Muscle of leg (tissue), 11 donors: Measurements from ENCODE around the gene CDK14. TPM values are rescaled to one million over a fixed set of nuclear protein-coding genes. Genes with fewer than 3 reads are reported as not detected.

Source experiments
- DNase-seq: peaks from one replicate; pipeline ENCODE4 v3.0.0; 2013
- H3K27ac ChIP-seq: one replicate; pipeline ENCODE4 v1.5.1; 2013; ENCODE audit warnings: mild to moderate bottlenecking, low read length, control low read depth
- H3K27me3 ChIP-seq: one replicate; pipeline ENCODE4 v1.6.1; 2013; ENCODE audit warnings: low read length; ENCODE audit not compliant: control insufficient read depth, insufficient read depth
- H3K36me3 ChIP-seq: one replicate; pipeline ENCODE4 v1.6.1; 2013; ENCODE audit warnings: low read length; ENCODE audit not compliant: control insufficient read depth, insufficient read depth
- H3K4me1 ChIP-seq: one replicate; pipeline ENCODE4 v1.6.1; 2013; ENCODE audit warnings: low read length; ENCODE audit not compliant: control insufficient read depth, insufficient read depth
- H3K4me3 ChIP-seq: one replicate; pipeline ENCODE4 v1.5.1; 2013; ENCODE audit warnings: low read length, control low read depth
- H3K9me3 ChIP-seq: replicated peaks from 2 replicates; pipeline ENCODE4 v1.6.1; 2013; ENCODE audit warnings: low read depth, low read length; ENCODE audit not compliant: control insufficient read depth
- WGBS: methylation state at CpG from one replicate; pipeline ENCODE4 v1.1.5; 2013; ENCODE audit warnings: missing lambda C conversion rate; ENCODE audit not compliant: insufficient coverage; 5-methylcytosine and 5-hydroxymethylcytosine counted together
- polyA plus RNA-seq, 8 donors: library from polyadenylated mRNA; unstranded; fragments of 120-200 nt; gene quantifications; one replicate each; pipeline versions ENCODE4 v1.2.1 to v1.2.3, GENCODE V29; 2013; ENCODE audit warnings: inconsistent platforms in 1 of 8, low replicate concordance in 1 of 8; ENCODE audit not compliant: insufficient read length in 8 of 8, insufficient read depth in 1 of 8
- total RNA-seq: library from RNA; stranded (reverse); fragments of 120-200 nt; gene quantifications from one replicate; pipeline ENCODE4 v1.2.4, GENCODE V29; 2013

Gene CDK14
- total and polyA plus RNA-seq, 9 donors: 14.9 to 36.7 (median 21.3) TPM

- Histone ChIP-seq H3K27ac (no peak overlapping the region), H3K4me3 (no peak overlapping the region), H3K36me3 (no peaks in the 10 kb centered on the region), H3K27me3 (no peaks in the 10 kb centered on the region), H3K9me3 (no peaks in the 10 kb centered on the region), H3K4me1 (peaks cover 4% of the 10 kb centered on the region)
- DNase-seq: no peak
- WGBS: no CpG with 5 or more reads among the region's 1 CpG
These were observed 73.4 kb downstream of the CDK14 start for GRCh38 chr7:90669492-90669891.

GRCh38 chr7:90671571-90671970, 75.5 kb downstream of the CDK14 start:
- Histone ChIP-seq H3K4me3 (no peak overlapping the region), H3K27me3 (no peaks in the 10 kb centered on the region), H3K9me3 (no peaks in the 10 kb centered on the region), H3K27ac (no peak overlapping the region), H3K4me1 (peaks cover 6% of the 10 kb centered on the region), H3K36me3 (no peaks in the 10 kb centered on the region)
- 75% methylated on average over 1 of the region's 2 CpGs for WGBS
- DNase-seq: no peak

- no peak for DNase-seq
- H3K27me3 ChIP-seq: no peaks in the 10 kb centered on the region
- no peak overlapping the region for H3K27ac ChIP-seq
- peaks cover 6% of the 10 kb centered on the region for H3K4me1 ChIP-seq
- H3K36me3 ChIP-seq: no peaks in the 10 kb centered on the region
- no peak overlapping the region for H3K4me3 ChIP-seq
- no peaks in the 10 kb centered on the region for H3K9me3 ChIP-seq
- whole genome bisulfite sequencing: 83% methylated on average over 1 of the region's 2 CpGs
These were observed 76.1 kb downstream of the CDK14 start for GRCh38 chr7:90672210-90672609.

GRCh38 chr7:90674625-90675024, 78.5 kb downstream of the CDK14 start:
- Histone ChIP-seq H3K36me3 (no peaks in the 10 kb centered on the region), H3K27me3 (no peaks in the 10 kb centered on the region), H3K9me3 (no peaks in the 10 kb centered on the region), H3K4me3 (no peak overlapping the region), H3K27ac (no peak overlapping the region), H3K4me1 (peaks cover 4% of the 10 kb centered on the region)
- DNase-seq: no peak
- WGBS: no CpG with 5 or more reads among the region's 1 CpG

GRCh38 chr7:90675982-90676381, 79.9 kb downstream of the CDK14 start:
- Histone ChIP-seq H3K9me3 (no peaks in the 10 kb centered on the region), H3K4me1 (peaks cover 4% of the 10 kb centered on the region), H3K27me3 (no peaks in the 10 kb centered on the region), H3K36me3 (no peaks in the 10 kb centered on the region), H3K27ac (no peak overlapping the region), H3K4me3 (no peak overlapping the region)
- DNase-seq: no peak
- WGBS: 96% methylated on average over 2 of the region's 3 CpGs

GRCh38 chr7:90677486-90678404, 81.6 kb downstream of the CDK14 start:
- Histone ChIP-seq H3K27ac (no peak overlapping the region), H3K27me3 (no peaks in the 10 kb centered on the region), H3K36me3 (no peaks in the 10 kb centered on the region), H3K4me3 (no peak overlapping the region), H3K9me3 (no peaks in the 10 kb centered on the region), H3K4me1 (peaks cover 4% of the 10 kb centered on the region)
- 50% methylated on average over 8 of the region's 10 CpGs for WGBS
- no peak for DNase-seq

- no peak overlapping the region for H3K4me3 ChIP-seq
- no peaks in the 10 kb centered on the region for H3K36me3 ChIP-seq
- no peak overlapping the region for H3K27ac ChIP-seq
- H3K9me3 ChIP-seq: no peaks in the 10 kb centered on the region
- no CpG with 5 or more reads among the region's 3 CpGs for WGBS
- DNase-seq: no peak
- H3K4me1 ChIP-seq: peaks cover 4% of the 10 kb centered on the region
- H3K27me3 ChIP-seq: no peaks in the 10 kb centered on the region
These were observed 82.9 kb downstream of the CDK14 start for GRCh38 chr7:90678986-90679385.

GRCh38 chr7:90680484-90680883, 84.4 kb downstream of the CDK14 start:
- no peaks in the 10 kb centered on the region for H3K36me3 ChIP-seq
- no CpG with 5 or more reads among the region's 4 CpGs for WGBS
- H3K4me1 ChIP-seq: peaks cover 2% of the 10 kb centered on the region
- no peak overlapping the region for H3K4me3 ChIP-seq
- H3K27me3 ChIP-seq: no peaks in the 10 kb centered on the region
- DNase-seq: no peak
- no peaks in the 10 kb centered on the region for H3K9me3 ChIP-seq
- no peak overlapping the region for H3K27ac ChIP-seq

GRCh38 chr7:90681336-90682022, 85.4 kb downstream of the CDK14 start:
- WGBS: no CpG with 5 or more reads among the region's 2 CpGs
- Histone ChIP-seq H3K36me3 (no peaks in the 10 kb centered on the region), H3K9me3 (no peaks in the 10 kb centered on the region), H3K4me1 (peaks cover 2% of the 10 kb centered on the region), H3K27me3 (no peaks in the 10 kb centered on the region), H3K27ac (no peak overlapping the region), H3K4me3 (no peak overlapping the region)
- DNase-seq: peak; percentile 70

GRCh38 chr7:90686146-90686545, 90.0 kb downstream of the CDK14 start:
- no peaks in the 10 kb centered on the region for H3K4me1 ChIP-seq
- H3K36me3 ChIP-seq: no peaks in the 10 kb centered on the region
- no peak for DNase-seq
- no peak overlapping the region for H3K4me3 ChIP-seq
- no peak overlapping the region for H3K27ac ChIP-seq
- H3K27me3 ChIP-seq: no peaks in the 10 kb centered on the region
- WGBS: no CpG with 5 or more reads among the region's 2 CpGs
- no peaks in the 10 kb centered on the region for H3K9me3 ChIP-seq
